ENCODE data around the gene CHRM4. TPM values are rescaled to one million over a fixed set of nuclear protein-coding genes. Genes with fewer than 3 reads are reported as not detected.

The CHRM4 gene
- polyA plus RNA-seq, 2 of the 4 experiments (the other 2 are of a cell fraction), result 0.17 to 0.28 TPM

GRCh38 chr11:46431211-46431610, 39.6 kb upstream of the CHRM4 start:
- H3K27ac ChIP-seq, result no peak overlapping the region
- no peak for DNase-seq (ENCODE audit: low read depth in 1 of 2, low spot score in 1 of 2)
- no peaks in the 10 kb centered on the region for H3K4me1 ChIP-seq
- TF ChIP-seq RARB (CRISPR knock-in tag; IDR thresholded peaks at IDR 0.05) (no peak), TP53 (CRISPR knock-in tag; IDR thresholded peaks at IDR 0.05) (no peak), CHD2 (IDR thresholded peaks at IDR 0.05; ENCODE audit: low read length, partially characterized antibody) (no peak), NR3C1 (IDR thresholded peaks at IDR 0.05) (no peak), EP300 (IDR thresholded peaks at IDR 0.05) (no peak)
- H3K4me2 ChIP-seq, result no peak overlapping the region
- no peak overlapping the region for H3K4me3 ChIP-seq
- no peak for FAIRE-seq
- CTCF ChIA-PET, result interaction anchor here (1.1 to 1.5 kb wide), 3 partner anchors 21 to 45 kb away, joined by 3 to 4 read pairs (median 3); no protein-coding TSS in a partner anchor
- no peaks in the 10 kb centered on the region for H3K9me3 ChIP-seq
- no peak for ATAC-seq
- POLR2A ChIA-PET, result no interaction called here

- ChIA-PET CTCF (interaction anchor here (1.0 kb wide), 1 partner anchor 20 kb away, joined by 3 read pairs; no protein-coding TSS in a partner anchor), POLR2A (no interaction called here)
- 90% methylated on average over 3 of the region's 3 CpGs for WGBS (ENCODE audit: missing lambda C conversion rate)
- no peak overlapping the region for H3K27ac ChIP-seq
- H3K9me3 ChIP-seq, result no peaks in the 10 kb centered on the region
- no peaks in the 10 kb centered on the region for H3K4me1 ChIP-seq
- no peak overlapping the region for H3K4me3 ChIP-seq
- no peak for FAIRE-seq
- no peak for ATAC-seq
- TF ChIP-seq NPAS2 (CRISPR knock-in tag; IDR thresholded peaks at IDR 0.05; ENCODE audit: borderline replicate concordance) (no peak), CEBPB (IDR thresholded peaks at IDR 0.05) (no peak)
- no peak overlapping the region for H3K4me2 ChIP-seq
- DNase-seq (ENCODE audit: low read depth in 1 of 2, low spot score in 1 of 2), result no peak
Measured at GRCh38 chr11:46429717-46430116, 38.1 kb upstream of the CHRM4 start.

DNA sequence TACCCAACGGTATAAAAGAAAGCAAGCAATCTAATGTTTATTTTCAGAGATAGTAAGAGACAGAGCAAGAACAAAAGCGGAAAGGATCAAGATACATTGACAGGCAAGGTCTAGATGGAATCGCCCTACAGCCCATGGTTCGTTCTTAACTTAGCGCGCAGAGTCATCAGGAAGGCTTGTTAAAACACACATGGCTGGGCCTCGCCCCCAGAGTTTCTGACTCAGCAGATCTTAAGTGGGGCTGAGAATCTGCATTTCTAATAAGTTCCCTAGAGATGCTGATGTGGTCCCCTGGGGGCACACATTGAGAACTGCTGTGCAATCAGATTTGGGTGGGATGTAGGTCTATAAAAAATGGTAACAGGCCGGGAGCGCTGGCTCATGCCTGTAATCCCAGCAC, 35.8 kb upstream of the CHRM4 start:
- H3K9me3 ChIP-seq, result no peaks in the 10 kb centered on the region
- H3K27ac ChIP-seq, result no peak overlapping the region
- DNase-seq (ENCODE audit: low read depth in 1 of 2, low spot score in 1 of 2) (peak in 1 of 2 experiments; percentile 16), ATAC-seq (no peak), FAIRE-seq (no peak)
- 89% methylated on average over 9 of the region's 9 CpGs for WGBS (ENCODE audit: missing lambda C conversion rate)
- CTCF ChIA-PET, result no interaction called here
- POLR2A ChIA-PET, result no interaction called here
- no peak overlapping the region for H3K4me3 ChIP-seq
- H3K4me1 ChIP-seq, result no peaks in the 10 kb centered on the region
- no peak overlapping the region for H3K4me2 ChIP-seq
- TF ChIP-seq EHF (CRISPR knock-in tag; IDR thresholded peaks at IDR 0.05) (no peak), POLR2A (IDR thresholded peaks at IDR 0.05; ENCODE audit: low read length) (no peak), HDAC2 (IDR thresholded peaks at IDR 0.05) (no peak), USF2 (IDR thresholded peaks at IDR 0.05) (no peak), MAFK (IDR thresholded peaks at IDR 0.05; ENCODE audit: partially characterized antibody) (peak; percentile 61), HES2 (IDR thresholded peaks at IDR 0.05) (no peak)

DNA sequence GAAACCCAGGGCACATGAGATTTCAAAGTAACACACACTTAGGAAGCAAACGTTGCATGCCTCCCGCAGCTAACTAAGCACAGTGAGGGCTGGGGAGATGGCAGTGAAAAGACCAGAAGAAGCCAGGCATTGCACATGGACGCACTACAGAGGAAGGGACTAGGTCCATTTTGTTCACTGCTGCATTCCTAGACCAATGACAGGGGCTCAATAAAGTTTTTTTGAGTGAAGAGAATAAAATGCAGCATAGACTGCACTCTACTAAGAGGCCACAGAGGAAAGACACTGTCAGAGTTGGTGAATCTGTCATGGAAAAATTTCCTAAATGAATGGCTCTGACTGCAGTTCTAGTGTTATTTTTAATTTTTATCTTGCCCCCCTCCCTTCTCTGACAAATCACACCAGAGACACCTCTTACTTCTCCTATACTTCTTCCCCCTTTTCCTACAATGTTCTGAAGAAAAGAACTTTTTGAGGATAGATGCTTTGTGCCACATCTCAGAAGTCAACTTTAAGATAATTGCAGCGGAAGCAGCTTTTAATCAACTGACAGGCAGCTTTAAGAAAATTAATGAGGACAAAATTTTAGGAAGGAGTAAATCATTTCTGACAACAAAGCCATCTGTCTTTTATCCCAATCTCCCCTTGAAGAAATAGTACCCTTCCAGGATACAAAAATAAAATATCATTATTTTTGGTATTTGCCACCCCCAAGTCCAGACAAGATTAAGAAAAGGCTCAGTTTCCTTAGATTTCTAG, 34.8 kb upstream of the CHRM4 start:
- TF ChIP-seq KDM1A (IDR thresholded peaks at IDR 0.05; ENCODE audit: low read depth), result no peak
- TF ChIP-seq SMC3 (IDR thresholded peaks at IDR 0.05), result no peak
- TF ChIP-seq RFX5 (IDR thresholded peaks at IDR 0.05), result no peak
- no peak for TF ChIP-seq MYC (IDR thresholded peaks at IDR 0.05; ENCODE audit: borderline replicate concordance, low read length)
- no peak for TF ChIP-seq TP53 (CRISPR knock-in tag; IDR thresholded peaks at IDR 0.05)
- no peak for TF ChIP-seq KDM5A (IDR thresholded peaks at IDR 0.05)
- TF ChIP-seq BHLHE40 (IDR thresholded peaks at IDR 0.05; ENCODE audit: low read depth, low read length), result no peak
- POLR2A ChIA-PET, result no interaction called here
- ATAC-seq (no peak), DNase-seq (ENCODE audit: low read depth in 1 of 2, low spot score in 1 of 2) (no peak), FAIRE-seq (no peak)
- Histone ChIP-seq H3K27ac (no peak overlapping the region), H3K9me3 (no peaks in the 10 kb centered on the region), H3K4me3 (no peak overlapping the region), H3K4me2 (no peak overlapping the region), H3K4me1 (no peaks in the 10 kb centered on the region)
- CTCF ChIA-PET, result interaction anchor here (1.1 kb wide), 1 partner anchor 187 kb away, joined by 3 read pairs; no protein-coding TSS in a partner anchor
- WGBS (ENCODE audit: missing lambda C conversion rate), result 90% methylated on average over 4 of the region's 4 CpGs
